ENCODE measurements around the gene SHTN1.

SHTN1 gene

DNA sequence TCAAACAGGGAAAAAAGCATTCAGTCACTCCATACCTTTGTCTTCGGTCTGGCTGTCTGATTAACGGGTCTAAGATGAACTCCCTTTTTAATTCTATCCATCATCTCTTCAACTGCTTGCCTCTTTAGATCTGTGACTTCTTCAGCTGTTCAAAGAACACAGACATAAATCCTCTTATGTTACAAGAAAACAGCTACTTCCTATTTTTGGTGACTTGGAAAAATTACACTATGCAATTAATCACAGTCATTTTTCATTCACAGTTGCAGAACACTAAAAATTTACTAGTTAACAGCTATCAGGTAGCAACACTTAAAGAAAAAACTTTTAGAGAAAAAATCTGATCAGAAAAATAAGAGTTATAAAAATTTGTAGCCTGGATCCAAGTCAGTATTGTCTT, 89.6 kb downstream of the SHTN1 start:
- no peak for DNase-seq

DNA sequence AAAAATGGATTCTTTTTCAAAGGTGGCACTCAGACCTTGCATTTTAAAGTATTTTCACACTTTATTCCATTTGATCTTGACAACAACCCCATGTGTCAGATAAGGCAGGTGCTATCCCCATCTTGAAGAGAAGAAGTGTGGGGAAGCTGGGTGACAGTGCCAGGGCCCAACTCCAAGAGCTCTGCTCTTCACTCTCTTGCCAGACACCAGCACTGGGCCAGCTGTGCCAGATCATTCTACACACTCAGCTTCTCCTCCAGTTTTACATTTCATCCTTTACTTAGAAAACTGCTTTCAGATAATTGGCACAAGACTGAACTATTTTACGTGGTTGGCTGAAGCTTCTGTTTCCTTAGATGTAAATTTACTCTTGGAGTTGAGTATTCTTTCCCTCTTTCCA, 91.3 kb downstream of the SHTN1 start:
- no peak for DNase-seq

DNA sequence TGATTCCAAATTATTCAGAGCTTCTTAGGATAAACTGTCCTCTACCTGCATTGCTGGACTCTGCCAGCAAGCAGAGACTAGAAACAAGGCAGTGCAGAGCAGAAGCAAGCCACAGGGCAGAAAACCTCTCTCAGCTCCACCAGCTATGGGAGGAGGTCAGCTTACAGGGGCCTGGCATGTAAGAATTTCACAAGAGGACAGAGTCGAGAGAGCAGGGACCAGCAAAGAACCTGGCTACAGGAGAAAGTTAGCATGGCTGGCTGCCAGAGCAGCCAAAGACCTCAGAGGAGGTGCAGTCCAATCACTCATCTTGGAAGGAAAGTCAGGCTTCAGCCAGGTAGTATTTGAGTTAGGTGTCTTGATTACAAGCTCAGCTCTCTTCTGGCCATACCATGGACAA, 92.8 kb downstream of the SHTN1 start:
- no peak for DNase-seq

DNA sequence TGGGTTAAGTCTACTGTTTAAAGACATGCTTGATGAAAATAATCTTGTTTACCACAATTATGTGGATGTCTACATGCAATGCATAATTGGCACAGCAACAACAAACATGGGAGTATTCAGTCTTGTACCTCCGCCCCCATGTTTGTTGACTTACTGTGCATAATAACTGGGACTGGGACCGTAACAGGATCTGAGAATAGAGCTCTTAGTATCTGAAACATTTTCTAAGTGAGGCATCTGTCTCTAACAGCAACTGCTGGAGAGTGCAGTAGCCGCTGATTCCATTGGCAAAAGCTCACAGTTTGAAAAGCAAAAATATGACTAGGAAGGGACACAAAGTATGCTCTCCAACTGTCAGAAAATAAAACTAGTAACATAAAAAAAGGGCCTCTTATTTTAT, 94.1 kb downstream of the SHTN1 start:
- DNase-seq, result no peak

DNA sequence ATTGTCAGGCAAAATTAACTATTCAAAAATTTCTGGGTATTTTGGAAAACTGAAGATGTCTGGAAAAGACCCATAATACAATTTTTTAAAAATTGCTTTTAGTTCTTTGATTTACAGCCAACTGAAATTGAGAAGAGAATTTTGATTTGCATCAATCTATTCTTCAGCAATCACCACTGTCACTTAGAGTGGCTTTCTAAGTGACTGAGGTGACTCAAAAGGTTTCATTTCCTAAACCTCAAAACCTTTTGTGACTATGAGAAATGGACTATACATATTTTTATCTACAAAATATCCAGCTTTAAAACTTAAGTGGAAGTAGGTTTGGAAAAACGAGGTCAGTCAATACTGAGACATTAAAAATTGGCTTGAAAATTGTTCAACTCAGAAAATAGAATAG, 95.7 kb downstream of the SHTN1 start:
- no peak for DNase-seq

DNA sequence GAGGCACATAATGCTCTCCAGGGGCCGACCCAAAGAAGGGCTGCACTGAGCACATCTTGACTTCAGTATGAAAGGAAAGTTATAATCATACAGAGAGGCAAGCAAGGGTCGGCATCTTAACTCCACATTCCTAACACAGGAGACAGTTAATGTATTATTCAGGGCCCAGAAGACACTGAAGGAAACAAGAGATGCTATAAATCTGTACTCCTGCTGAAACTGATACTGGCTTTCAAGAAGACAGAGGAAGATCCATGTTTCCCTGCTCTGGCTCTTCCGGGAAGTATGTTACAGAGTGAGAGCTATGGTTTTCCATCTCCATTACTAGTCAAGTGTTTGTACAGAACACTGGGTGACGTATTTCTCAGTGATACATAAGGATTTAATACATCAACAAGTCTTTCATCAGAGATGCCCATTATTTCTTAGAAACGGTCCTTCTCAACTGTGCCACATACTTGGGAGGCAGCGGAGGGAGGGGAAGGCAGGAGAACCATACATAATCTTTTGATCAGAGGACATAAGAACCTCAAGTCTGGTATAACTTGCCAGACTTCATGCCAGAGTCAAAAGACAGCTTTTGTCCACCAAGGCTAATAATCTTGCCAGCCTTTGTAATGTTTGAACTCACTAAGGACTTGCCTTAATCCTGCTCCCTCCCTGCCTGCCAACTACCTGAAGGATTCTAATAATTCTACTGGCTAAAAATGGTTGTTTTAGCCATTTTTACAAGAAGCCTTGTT, 97.6 kb downstream of the SHTN1 start:
- no peak for DNase-seq

DNA sequence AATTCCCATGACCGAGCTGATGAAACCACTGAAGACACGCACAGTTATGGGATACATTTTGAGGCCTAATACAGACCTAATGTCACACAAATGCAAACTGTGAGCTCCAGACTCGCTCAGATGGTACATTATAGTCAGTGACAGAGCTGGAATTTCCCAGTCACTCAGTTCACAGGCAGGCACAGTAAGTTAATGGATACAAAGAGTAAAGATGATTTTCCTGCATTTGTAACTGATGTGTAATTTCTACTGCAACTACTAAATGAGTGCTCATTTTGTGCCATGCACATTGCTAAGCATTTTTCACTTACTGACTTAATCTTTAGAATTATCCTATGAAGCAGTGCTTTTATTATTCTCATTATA, 99.2 kb downstream of the SHTN1 start:
- DNase-seq, result no peak

DNA sequence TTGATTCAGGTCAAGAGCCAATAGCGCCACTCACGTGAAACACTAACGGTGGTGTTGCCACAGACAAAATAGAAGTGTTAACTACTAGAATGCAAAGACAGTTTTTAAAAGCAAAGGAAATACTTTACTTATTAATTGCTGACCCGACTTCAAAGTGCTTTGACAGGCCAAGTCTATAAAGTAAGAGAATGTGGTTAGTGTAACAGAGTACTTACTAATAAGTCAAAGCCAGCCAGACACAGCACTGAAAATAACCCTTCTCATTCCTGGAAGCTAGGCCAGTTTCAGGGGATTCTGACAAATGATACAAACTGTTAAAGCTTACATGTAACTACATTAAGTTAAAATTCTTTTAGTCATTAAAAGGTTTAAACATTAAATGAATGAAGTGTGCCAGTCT, 105.4 kb downstream of the SHTN1 start:
- DNase-seq, result peak; percentile 73

DNA sequence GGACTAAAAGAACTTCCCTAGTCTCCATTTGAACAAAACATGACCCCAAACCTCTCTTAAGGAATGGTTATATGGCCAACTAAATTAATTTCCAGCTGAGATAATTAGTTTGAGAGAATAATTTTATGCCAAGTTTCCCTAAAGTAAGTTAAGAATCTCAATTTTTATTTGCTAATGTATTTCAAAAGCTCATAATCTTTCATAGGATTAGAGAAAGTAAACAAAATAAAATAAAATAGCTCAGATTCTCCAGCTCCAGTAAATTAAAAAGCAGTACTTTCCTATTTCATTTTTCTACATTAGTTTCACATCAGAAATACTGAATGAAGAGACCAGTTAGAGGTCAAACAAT, 111.3 kb downstream of the SHTN1 start:
- DNase-seq, result no peak

DNA sequence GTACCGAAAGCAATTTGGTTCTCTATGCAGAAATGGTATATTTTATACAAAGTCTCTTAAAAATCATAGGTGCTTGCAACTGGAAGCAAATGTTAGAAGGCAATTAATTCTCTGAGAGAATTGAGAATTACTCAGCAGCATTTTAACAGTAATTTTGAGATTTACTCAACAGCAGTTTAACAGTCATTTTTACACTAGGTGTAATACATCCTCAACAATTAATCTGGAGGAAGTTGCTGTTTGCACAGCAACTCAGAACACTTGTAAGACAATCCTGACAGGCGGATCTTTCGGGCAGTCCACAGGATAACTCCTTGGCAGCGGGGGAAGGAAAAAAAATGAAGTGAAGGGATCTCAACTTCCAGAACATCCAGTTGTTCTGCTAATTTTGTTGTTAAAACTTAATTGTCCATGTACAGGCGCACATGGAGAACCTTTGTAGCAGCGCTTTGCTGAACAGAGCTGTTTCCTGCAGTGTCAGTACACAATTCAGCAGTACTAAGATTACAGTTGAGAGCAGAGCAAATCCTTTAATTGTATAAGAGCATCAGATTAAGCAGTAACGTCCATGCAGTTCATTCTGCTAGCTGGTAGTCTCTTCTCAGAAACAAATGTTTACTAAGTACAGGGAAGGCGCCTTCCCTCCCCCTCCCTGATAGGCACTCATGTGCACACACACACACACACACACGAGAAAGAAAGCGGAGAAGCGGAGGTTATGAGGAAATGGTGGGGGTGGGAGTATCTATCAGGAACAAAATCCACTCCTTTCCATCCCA, 111.9 kb downstream of the SHTN1 start:
- no peak for DNase-seq

DNA sequence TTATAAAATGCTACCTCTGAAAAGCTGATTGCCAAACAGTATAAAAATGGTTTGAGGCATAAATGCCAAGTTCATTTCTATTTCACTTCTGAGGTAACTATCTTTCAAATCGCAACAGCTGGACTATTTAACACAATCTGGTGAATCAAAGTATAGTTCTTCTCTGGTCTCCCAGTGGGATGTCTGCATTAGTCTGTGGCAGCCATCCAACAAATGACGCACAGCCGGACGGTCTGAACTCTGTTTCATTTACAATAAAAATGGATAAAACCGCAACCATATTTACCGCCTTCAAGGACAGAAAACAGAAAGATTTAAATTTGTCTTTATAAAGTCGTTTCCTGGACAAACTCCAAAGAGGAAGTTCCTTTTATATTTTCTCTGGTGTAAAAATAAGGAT, 113.8 kb downstream of the SHTN1 start:
- no peak for DNase-seq

DNA sequence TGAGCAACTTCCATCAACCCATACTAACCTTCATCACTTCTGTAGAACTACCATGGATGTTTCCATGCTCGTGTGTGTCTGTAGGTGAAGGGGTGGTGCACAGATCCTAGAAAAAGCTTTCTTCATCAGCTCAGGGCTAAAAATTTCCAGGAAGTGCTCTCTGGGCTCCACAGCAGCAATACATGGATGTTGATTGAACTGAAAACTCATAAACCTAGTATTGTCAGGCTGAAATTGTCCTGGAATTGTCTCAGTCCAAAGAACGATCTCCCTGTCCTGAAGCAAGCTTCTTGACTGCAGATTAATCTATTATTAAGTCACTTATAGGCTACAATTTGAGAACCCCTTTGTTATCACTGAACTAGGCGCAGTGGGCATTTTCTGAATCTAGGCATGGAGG, 115.9 kb downstream of the SHTN1 start:
- DNase-seq, result no peak

DNA sequence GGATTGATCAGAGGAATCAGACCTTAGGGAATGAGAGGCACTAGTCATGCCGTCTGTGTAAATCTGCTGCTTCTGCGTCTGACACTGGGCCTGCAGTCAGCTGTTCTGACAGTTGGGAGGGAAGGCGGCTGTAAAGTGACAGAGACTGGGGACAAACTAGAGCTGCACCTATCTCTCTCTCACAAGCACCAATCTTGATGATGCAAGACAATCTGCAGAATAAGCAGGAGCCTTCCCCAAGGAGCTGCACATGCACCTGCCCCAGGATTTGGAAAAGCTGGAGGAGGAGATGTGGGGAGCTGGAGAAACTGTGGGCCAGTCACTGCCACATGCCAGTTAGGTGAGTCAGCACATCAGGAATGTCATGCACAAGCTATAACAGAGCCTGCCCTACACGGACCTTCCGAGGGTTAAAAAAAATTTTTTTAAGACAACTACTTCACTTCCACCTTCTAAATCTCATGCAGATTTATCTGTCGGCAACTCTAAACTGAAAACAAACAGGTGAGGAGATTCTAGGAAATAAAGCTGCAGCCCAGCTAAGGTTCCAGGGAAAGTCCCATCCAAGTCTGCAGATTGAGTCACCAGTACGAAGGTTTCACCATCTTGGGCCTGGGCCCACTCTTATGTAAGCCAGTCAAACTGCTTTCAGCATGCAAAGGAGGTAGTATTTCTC, 116.5 kb downstream of the SHTN1 start:
- peak; percentile 90 for DNase-seq

DNA sequence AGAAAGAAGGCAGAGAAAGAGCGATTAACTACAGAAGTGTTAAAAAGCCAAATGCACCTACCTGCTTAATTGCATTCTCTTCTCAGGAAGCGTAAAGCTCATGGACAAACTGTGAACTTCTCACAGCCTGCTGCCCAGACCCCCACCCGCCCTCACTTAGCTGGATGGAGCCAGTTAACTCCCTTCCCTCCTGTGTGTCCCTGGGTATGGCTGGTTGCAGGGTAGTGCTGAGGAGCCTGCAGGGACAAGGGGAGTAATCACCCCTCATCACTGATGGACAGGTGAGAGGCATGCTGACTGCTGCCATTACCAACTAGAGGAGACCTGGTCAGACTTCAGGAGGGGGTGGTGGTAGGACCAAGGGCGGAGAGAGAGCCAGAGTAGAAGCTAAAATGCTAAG, 118.2 kb downstream of the SHTN1 start:
- DNase-seq, result no peak

DNA sequence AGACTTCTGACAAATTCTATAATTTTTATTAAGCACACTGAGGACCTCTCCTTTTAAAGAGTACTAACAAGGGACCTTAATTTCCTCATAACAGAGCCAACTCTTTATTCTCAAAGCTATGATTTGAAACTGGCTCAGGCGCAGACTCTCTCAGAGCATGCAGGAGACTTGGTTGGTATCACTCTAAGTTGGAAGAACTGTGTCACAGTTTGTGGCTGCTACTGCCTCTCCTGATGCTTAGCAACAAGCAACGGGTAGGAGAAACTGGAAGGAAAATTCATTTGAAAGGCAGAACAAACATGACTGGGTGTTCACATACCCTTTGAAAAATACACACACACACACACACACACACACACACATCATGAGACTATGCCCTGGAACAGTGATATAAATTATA, 122.3 kb downstream of the SHTN1 start:
- DNase-seq, result no peak

DNA sequence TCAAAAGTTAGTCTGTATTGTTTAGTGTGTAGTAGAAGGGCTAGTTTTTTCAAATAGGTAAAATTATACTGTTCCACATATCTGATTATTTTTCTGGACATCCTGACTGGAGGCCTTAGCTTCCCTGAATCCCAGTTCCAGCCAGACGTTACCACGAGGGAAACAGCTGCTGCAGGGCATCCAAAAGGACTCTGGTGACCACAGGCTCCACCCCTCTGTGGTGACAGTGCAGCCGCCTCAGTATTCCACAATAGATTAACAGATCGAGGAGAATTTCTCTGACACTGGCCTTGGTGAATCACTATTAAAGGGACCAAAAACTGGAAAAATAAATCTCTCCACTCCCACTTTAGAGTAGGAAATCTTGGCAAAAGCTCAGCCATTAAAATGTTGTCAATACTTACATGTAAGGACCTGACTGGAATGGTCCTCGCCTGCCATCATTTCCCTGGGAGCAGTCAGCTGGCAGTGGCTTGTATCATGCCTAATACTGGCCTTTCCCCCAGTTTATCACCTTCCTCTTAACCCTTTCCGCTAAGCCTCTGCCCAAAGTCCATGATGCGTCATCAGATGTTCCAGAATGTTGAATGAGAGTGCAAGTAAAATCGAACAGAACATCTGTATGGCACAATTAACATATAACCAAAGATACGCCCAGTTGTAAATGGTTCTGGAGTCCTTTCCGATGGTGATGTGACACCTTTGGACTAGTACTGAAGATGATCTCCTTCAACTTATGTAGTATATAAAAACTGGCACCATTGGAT, 124.1 kb downstream of the SHTN1 start:
- no peak for DNase-seq

DNA sequence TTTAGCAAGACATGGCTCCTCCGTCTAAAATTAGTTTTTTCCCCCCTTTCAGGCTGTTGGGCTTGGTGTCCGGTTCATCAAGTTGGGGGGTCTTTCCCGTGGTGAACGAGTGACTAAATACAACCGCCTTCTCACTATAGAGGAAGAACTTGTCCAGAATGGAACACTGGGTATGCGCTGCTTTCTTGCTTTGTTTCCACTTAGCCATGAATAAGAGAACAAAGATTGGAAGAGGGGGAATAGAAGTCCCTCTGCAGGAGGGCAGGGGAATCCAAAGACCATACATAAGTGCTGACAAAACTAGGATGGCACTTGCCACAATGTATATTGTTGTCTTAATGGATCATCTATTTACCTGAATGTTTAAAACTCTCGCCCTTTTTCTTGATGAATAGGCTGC, 125.2 kb downstream of the SHTN1 start:
- DNase-seq, result no peak

DNA sequence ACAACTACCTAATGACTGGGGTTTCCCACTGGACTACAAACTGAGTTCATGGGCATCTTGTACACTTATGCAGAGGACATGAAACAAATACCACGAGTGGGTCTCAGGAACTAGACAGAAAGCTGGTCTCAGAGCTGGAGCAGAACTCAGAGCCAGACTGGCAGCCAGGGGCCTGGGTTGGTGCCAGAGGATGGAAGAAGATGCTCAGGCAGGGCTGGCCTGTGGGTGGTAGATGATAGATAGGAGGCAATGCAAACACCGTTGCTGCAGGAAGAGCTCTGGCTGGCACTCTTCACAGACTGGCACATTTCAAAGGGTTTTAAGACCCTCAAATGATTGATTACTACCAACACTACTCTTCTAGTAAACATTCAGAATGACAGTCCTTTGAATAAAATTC, 126.9 kb downstream of the SHTN1 start:
- no peak for DNase-seq

DNA sequence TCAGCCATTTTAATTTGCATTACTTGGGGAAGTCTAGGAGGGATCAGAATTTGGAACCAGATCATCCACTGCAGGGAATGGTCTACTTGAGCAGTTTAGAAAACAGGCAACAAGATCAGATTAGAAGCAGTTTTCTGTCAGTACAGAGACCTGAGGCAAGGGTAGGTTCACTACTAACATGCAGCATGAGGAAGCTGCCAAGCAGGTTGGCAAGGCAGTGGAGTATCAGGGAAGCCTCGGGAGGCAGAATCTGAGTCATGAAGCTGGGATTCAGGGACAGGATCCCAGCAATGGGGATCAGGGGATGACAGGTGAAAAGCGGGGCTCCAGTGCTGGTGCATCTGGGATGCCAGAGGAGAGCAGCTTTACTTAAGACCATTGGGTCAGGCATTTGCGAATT, 127.6 kb downstream of the SHTN1 start:
- no peak for DNase-seq

DNA sequence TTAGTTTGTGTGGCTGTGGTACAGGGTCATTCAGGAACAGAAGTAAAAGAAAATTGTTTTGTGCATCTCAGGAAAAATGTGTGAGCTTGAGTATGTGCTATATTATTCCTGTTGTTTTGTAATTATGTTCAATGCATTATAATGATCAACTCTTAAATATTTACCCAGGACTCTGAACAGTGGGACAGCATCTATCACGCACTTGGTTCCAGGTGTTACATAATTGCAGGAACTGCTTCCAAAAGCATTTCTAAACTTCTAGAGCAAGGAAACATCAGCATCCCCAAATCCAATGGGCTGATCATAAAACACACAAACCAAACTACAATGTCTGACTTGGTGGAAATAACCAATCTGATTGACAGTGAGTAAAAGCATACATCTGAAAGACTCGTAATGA, 129.1 kb downstream of the SHTN1 start:
- DNase-seq, result no peak

DNA sequence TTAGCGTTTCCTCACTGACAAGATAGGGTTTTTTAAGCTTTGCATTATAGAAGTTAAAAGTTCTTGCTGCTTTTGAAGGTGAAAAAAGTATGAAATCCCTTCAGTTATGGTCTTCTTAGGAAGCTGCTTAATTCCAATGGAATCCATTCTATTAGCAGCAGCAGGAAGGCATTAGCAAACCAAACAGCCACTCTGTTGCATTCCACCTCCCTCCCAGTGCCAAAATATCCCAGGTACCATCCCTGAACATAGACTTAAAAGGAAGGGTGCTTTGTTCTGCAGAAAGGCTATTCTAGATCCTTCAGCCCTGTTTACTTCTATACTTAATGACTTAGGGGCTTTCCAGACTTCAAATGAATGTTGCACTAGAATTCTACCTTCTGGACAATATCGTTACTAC, 131.9 kb downstream of the SHTN1 start:
- no peak for DNase-seq

DNA sequence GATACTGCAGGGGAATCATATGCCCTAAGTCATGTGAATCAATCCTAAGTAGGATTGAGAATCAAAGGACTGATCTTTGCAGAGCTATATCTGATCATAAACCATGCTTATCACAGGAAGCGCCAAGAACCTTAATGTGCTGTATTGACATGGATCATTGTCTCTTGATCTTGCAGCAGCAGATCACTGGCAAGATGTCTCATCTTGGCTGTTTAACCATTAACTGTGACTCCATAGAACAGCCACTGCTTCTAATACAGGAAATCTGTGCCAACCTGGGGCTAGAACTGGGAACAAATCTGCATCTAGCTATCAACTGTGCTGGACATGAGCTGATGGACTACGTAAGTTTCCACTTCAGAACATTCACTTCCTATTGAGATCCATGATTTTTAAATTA, 134.0 kb downstream of the SHTN1 start:
- no peak for DNase-seq

DNA sequence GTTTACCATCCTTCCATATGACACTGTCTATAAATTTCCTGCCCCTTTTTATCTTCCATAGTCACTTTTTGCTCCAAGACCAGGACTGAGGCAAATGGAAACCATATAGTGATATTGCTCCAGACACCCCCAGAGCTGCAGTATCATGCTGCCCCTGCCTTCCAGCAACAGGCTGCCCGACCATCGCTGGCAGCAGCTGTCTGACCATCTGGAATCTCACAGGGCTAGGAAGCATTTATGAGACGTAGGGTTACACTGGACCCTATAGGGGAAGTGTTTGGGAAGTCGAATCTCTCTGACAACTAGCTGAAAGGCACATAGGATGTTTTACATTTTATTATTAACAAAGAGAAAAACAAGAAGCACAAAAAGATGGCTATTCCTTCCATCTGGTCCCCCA, 136.3 kb downstream of the SHTN1 start:
- no peak for DNase-seq
